Esophagus squamous epithelium (tissue), 4 donors: ENCODE data around the gene COG6.

ENCODE experiments used
- CTCF ChIP-seq, 6 experiments: fragments of 450-650 bp in 4 of 6; fragments of 200-600 bp in 2 of 6; sonication (generic) in 2 of 6; IDR thresholded peaks; one replicate each; pipeline ENCODE4 v1.5.1; 2016 to 2019; ENCODE audit warnings: antibody characterized with exemption in 6 of 6, mild to moderate bottlenecking in 4 of 6, moderate library complexity in 4 of 6
- POLR2A ChIP-seq, 4 donors: fragments of 450-650 bp; IDR thresholded peaks; one replicate each; pipeline ENCODE4 v1.6.1; 2017; ENCODE audit warnings: antibody characterized with exemption in 4 of 4, mild to moderate bottlenecking in 4 of 4, moderate library complexity in 3 of 4

GRCh38 chr13:39655569-39656324 is at the start of gene COG6:
- TF ChIP-seq POLR2A (IDR thresholded peaks at IDR 0.05) (peak in 1 of 4 donors; percentile 58), CTCF (IDR thresholded peaks at IDR 0.05) (peak in 2 of 6 experiments; percentile 13 to 58)
